Left lung (tissue), 10 donors: Measurements from ENCODE around the gene AVL9. TPM values are rescaled to one million over a fixed set of nuclear protein-coding genes. Genes with fewer than 3 reads are reported as not detected.
"Not testable (repeated sequence)": the region's sequence is repeated elsewhere in the genome, so short reads cannot be mapped to it uniquely, and the experiment has no call there.

Experiments used
- ATAC-seq: fragments of 200-7000 bp; cut with Tn5 transposase; one replicate; pipeline ENCODE4 v1.9.1; 2020; ENCODE audit warnings: moderate library complexity
- DNase-seq, 4 donors: peaks; one replicate each; pipeline ENCODE4 v3.0.0-alpha.2; 2013 to 2020
- H3K27ac ChIP-seq, 2 donors: fragments of 200-600 bp; sonication (generic) in 1 of 2; one replicate each; pipeline versions ENCODE4 v1.5.0 to v1.8.0; 2020 to 2021
- H3K27me3 ChIP-seq, 2 donors: fragments of 200-600 bp; sonication (generic) in 1 of 2; one replicate each; pipeline versions ENCODE4 v1.5.0 to v1.8.0; 2020 to 2021
- H3K36me3 ChIP-seq, 2 donors: fragments of 200-600 bp; sonication (generic) in 1 of 2; one replicate each; pipeline versions ENCODE4 v1.5.0 to v1.8.0; 2020 to 2021
- H3K4me1 ChIP-seq, 2 donors: fragments of 200-600 bp; one replicate each; pipeline ENCODE4 v1.8.0; 2021
- H3K4me3 ChIP-seq, 2 donors: fragments of 200-600 bp; sonication (generic) in 1 of 2; one replicate each; pipeline versions ENCODE4 v1.5.0 to v1.8.0; 2020 to 2021; ENCODE audit warnings: mild to moderate bottlenecking in 1 of 2
- H3K9me3 ChIP-seq, 2 donors: fragments of 200-600 bp; sonication (generic) in 1 of 2; one replicate each; pipeline versions ENCODE4 v1.5.0 to v1.8.0; 2020 to 2021
- intact Hi-C, 2 donors: fragments of 100-400 bp; cut with DNase I; formaldehyde crosslinking; loops; one replicate each; pipeline versions ENCODE4 v1.11.2 to v1.14.2; 2022
- polyA plus RNA-seq, 6 donors: library from polyadenylated mRNA; unstranded; fragments of 120-200 nt; gene quantifications; one replicate each; pipeline ENCODE4 v1.2.1, GENCODE V29; 2013; ENCODE audit not compliant: insufficient read length in 6 of 6
- total RNA-seq, 2 donors: library from RNA; stranded (reverse); fragmentation: NEBNext Ultra II Directional; extraction: Animal tissue kit (Norgen Biotek cat#: 25700); gene quantifications; one replicate each; pipeline ENCODE4 v1.2.1, GENCODE V29; 2021
- TF ChIP-seq, protein P1 (sequence below), 2 donors: fragments of 200-600 bp; sonication (generic) in 1 of 2; IDR thresholded peaks; one replicate each; pipeline versions ENCODE4 v1.5.0 to v1.8.0; 2021; ENCODE audit warnings: antibody characterized with exemption in 2 of 2
- donor health status: DM: no; HTN: yes; CAD: no.
- donor health status: DM: no; HTN: no; CAD: no.

AVL9 gene
- total and polyA plus RNA-seq, 8 donors = 27.6 to 44.2 (median 30.8) TPM

DNA sequence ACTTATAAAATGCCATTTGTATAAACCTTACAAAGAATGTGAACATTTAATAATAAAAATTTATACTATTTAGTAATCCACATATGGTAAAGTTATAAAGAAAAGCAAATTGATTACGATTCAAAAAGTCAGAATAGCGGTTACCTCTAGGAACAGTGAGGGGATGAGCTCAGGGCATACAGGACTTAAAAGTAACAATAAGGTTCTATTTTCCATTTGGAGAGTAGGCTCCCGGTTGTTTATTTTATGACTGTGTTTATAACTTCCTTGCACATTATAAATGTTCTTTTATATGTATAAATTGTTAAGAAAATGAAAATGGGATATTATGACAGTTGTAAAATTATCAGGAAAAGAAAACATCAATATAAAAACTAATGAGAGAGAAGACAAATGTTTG is 135.7 kb downstream of the AVL9 start:
- H3K27me3 ChIP-seq = no peaks in the 10 kb centered on the region
- ATAC-seq (no peak), DNase-seq (no peak)
- no peaks in the 10 kb centered on the region for H3K4me1 ChIP-seq
- no peaks in the 10 kb centered on the region for H3K9me3 ChIP-seq
- H3K4me3 ChIP-seq = no peak overlapping the region
- no peaks in the 10 kb centered on the region for H3K36me3 ChIP-seq
- H3K27ac ChIP-seq = no peak overlapping the region
- intact Hi-C loops = no loop called here
- TF ChIP-seq, protein P1, sequence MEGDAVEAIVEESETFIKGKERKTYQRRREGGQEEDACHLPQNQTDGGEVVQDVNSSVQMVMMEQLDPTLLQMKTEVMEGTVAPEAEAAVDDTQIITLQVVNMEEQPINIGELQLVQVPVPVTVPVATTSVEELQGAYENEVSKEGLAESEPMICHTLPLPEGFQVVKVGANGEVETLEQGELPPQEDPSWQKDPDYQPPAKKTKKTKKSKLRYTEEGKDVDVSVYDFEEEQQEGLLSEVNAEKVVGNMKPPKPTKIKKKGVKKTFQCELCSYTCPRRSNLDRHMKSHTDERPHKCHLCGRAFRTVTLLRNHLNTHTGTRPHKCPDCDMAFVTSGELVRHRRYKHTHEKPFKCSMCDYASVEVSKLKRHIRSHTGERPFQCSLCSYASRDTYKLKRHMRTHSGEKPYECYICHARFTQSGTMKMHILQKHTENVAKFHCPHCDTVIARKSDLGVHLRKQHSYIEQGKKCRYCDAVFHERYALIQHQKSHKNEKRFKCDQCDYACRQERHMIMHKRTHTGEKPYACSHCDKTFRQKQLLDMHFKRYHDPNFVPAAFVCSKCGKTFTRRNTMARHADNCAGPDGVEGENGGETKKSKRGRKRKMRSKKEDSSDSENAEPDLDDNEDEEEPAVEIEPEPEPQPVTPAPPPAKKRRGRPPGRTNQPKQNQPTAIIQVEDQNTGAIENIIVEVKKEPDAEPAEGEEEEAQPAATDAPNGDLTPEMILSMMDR (IDR thresholded peaks at IDR 0.05) = no peak

DNA sequence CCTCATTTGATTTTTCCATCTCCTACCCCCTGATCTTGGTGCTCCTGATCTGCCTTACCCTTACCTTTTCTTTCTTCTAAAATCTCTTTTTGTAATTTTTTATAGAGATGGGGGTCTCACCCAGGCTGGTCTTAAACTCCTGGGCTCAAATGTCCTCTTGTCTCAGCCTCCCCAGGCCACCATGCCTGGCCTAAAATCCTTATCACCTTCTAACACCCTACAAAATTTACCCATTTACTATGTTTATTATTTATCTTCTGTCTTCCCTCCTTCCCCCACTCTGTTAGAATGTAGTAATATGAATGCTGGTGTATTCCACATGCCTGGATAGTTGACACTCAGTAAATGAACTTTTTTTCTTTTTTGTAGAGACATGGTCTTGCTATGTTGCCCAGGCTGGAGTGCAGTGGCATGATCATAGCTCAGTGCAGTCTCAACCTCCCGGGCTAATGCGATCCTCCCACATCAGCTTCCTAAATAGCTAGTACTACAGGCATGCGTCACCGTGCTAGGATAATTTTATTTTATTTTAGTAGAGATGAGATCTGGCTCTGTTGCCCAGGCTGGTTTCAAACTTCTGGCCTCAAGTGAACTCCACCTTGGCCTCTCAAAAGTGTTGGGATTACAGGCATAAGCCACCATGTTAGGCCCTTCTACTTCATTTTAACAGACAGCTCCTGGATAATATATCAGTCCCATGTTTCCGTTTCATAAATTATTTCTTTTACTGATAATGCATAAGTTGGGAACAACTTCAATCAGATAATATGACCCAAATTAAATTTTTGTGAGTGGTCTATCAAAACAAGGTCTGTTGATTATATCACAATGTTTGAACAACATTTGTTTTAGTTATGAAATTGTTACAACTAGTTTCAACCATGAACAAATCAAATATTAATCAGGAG is 136.6 kb downstream of the AVL9 start:
- H3K4me1 ChIP-seq, H3K27ac ChIP-seq, H3K4me3 ChIP-seq, ATAC-seq, H3K9me3 ChIP-seq, intact Hi-C loops, H3K27me3 ChIP-seq, H3K36me3 ChIP-seq, DNase-seq: not testable (repeated sequence)

DNA sequence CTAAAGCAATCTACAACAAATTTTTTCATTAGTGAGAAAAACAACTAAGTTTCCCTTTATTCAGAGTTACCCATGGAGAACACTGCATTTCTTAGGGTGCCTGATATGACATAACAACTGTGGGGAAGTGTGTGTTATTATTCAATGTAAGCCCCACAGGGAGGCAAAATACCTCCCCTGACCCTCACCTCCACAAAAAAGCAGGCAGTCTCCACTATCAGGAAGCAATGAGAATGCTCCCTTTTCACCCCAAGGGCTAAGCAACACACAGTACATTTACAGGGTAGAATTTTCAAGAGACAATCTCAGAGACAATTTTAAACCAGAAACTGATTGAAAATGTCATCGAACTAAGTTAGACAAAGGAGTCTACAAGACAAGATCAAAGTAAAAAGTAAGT is 138.2 kb downstream of the AVL9 start:
- H3K4me1 ChIP-seq, H3K4me3 ChIP-seq, H3K36me3 ChIP-seq, ATAC-seq, H3K27me3 ChIP-seq, H3K27ac ChIP-seq, intact Hi-C loops, DNase-seq, H3K9me3 ChIP-seq: not testable (repeated sequence)

DNA sequence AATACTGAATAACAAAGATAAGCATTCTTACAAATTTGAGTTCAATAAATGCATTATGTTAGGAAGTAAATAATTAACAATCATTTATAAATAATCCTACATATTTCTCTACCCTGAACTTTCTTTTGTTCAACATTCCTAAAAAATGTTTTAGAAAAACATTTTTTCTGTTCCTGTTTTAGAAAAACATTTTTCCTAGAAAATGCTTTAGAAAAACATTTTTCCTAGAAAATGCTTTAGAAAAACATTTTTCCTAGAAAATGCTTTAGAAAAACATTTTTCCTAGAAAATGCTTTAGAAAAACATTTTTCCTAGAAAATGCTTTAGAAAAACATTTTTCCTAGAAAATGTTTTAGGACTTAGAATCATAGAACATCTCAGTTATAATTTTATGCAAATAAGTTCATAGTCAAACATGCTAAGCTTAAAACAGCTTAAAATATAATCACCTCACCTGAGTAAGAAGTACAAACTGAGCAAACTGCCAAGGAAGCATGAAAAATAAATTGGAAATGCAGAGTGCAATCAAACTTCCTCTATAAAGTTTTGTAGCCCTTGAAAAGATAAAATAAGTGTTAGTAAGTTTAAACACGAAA is 139.6 kb downstream of the AVL9 start:
- H3K36me3 ChIP-seq, H3K9me3 ChIP-seq, H3K4me1 ChIP-seq, H3K4me3 ChIP-seq, intact Hi-C loops, H3K27ac ChIP-seq, H3K27me3 ChIP-seq, DNase-seq, ATAC-seq: not testable (repeated sequence)

DNA sequence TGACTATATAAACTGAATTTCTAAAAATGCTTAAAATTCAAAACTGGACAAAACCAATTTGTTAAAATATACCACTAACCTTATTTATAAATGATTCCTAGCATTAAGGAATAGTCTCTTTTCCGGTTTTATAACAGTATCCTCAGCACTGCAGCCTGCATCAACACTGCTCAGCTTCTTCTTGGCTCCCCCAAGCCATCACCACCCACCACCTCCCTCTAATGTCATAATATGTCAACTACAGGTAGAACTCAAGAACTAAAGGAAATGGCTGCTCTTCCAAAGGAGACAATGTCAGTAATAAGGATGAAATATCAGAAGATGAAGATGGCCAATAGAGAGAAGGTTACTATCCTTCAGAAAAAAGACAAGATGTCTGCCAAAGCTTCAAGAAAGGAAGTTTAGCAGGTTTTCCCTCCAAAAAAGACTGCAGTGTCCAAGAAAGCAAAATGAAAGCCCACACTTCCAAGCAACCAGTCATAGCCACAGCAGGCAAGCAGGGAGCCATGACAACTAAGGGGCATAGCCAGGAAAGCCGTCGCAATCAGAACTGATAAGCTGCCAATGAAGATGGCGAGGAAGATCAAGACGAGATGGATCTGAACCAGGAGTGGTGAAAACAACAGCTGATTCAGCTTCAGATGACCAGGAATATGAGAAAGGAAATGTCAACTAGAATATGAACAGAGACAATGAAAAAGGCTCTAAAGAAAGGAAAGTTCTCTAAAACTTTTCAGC is 141.6 kb downstream of the AVL9 start:
- H3K27me3 ChIP-seq, ATAC-seq, intact Hi-C loops, DNase-seq, H3K36me3 ChIP-seq, H3K9me3 ChIP-seq, H3K4me1 ChIP-seq, H3K4me3 ChIP-seq: not testable (repeated sequence)
- peak overlapping the region in 1 of 2 donors; percentile 67 for H3K27ac ChIP-seq

DNA sequence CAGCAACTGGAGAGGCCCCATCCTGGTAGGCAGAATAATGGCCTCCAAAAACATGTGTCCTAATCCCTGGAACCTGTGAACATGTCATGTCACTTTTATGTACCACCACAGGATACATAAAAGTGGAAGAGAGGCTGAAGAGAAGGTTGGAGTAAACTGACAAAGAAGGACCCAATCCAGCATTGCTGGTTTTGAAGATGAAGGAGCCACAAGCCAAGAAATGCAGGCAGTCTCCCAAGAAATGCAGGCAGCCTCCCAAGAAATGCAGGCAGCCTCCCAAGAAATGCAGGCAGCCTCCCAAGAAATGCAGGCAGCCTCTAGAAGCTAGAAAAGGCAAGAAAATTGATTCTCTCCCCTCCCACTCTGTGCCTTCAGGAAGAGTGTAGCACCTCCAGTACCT is 142.3 kb downstream of the AVL9 start:
- intact Hi-C loops, H3K9me3 ChIP-seq, ATAC-seq, DNase-seq, H3K4me1 ChIP-seq, H3K36me3 ChIP-seq, H3K4me3 ChIP-seq, H3K27me3 ChIP-seq: not testable (repeated sequence)
- peak overlapping the region in 1 of 2 donors; percentile 67 for H3K27ac ChIP-seq

Other genes starting within 250 kb of the AVL9 start
- 10 to 100 TPM; 39.4 to 44.9 TPM for gene LSM5, start 5.1 kb upstream of the AVL9 start, total RNA-seq
- 10 to 100 TPM; 66.4 to 90.0 (median 75.5) TPM for gene LSM5, start 5.1 kb upstream of the AVL9 start, polyA plus RNA-seq